ENCODE data around the gene LCE3D. TPM values are rescaled to one million over a fixed set of nuclear protein-coding genes. Genes with fewer than 3 reads are reported as not detected.
"Not testable (repeated sequence)": the region's sequence is repeated elsewhere in the genome, so short reads cannot be mapped to it uniquely, and the experiment has no call there.

The LCE3D gene
- total and polyA plus RNA-seq, 2 donors (not counting 1 experiment from before 2014, with no cell fraction given): not detected

DNA sequence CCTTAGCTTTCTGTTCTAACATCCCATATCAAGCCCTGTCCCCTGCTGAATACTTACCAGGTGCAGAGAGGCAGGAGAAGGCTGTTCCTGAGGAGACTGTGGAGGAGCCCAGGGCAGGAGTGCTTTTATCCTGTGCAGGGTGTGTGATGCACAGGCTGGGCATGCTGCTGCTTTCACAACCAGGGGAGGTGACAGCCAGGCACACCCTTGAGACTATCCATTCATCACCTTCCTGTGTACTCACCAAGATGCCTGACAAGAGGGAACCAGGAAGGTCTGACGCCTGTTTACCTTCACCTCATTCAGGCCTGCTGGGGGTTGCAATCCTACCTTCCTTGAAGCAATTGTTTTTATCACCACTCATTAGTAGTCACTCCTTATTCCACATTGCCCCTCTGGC lies 13.6 kb downstream of the LCE3D start, which contains the start of gene LCE3E:
Gene LCE3E, minus strand, starts transcription at position 100 of the 400 bp plus-strand sequence. CDS start 572 bp downstream, outside the sequence.
- DNase-seq (ENCODE audit: low read depth in 2 of 2): no peak
- no peaks in the 10 kb centered on the region for H3K27me3 ChIP-seq (ENCODE audit: control insufficient read depth, insufficient read depth, low read length)

DNA sequence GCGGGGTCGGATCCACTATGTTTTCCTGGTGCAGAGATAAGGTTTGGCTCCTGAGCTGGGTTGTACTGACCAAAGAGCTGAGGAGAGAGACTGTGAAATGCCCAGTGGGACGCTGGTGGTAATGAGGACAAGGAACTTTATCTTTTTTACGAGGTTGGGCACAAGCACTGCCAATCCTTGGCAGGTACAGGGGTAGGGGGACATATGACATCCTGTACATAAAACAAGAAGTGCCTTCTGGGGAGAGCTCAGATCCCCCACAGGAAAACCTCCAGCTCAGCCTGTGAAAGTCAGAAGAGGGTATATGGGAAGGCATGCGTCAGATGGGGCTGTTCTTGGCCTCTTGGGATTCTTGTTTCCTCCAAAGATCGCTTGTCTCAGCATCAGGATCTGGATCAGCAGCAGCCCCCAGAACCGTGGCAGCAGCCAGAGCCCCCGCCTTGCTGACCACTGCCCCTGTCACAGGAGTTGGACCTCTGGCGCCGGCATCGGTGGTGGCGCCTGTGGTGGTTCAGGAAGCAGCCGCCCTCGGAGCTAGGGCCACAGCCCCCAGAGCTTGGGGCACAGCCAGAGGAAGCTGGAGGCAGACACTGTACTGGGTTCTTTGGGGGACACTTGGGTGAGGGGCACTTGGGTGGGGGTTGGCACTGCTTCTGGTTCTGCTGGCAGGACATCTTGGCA lies 14.6 kb downstream of the LCE3D start:
- no peaks in the 10 kb centered on the region for H4K20me1 ChIP-seq (ENCODE audit: control insufficient read depth, extremely low read depth, insufficient read depth, low read length)
- no peaks in the 10 kb centered on the region for H3K9me3 ChIP-seq (ENCODE audit: control insufficient read depth, insufficient read depth, low read depth, low read length)
- no peaks in the 10 kb centered on the region for H3K27me3 ChIP-seq (ENCODE audit: control insufficient read depth, insufficient read depth, low read length)
- H3K79me2 ChIP-seq (ENCODE audit: control insufficient read depth, insufficient read depth, low read length): no peaks in the 10 kb centered on the region
- no peaks in the 10 kb centered on the region for H3K36me3 ChIP-seq (ENCODE audit: control insufficient read depth, insufficient read depth, low read length)
- TF ChIP-seq, protein P1, sequence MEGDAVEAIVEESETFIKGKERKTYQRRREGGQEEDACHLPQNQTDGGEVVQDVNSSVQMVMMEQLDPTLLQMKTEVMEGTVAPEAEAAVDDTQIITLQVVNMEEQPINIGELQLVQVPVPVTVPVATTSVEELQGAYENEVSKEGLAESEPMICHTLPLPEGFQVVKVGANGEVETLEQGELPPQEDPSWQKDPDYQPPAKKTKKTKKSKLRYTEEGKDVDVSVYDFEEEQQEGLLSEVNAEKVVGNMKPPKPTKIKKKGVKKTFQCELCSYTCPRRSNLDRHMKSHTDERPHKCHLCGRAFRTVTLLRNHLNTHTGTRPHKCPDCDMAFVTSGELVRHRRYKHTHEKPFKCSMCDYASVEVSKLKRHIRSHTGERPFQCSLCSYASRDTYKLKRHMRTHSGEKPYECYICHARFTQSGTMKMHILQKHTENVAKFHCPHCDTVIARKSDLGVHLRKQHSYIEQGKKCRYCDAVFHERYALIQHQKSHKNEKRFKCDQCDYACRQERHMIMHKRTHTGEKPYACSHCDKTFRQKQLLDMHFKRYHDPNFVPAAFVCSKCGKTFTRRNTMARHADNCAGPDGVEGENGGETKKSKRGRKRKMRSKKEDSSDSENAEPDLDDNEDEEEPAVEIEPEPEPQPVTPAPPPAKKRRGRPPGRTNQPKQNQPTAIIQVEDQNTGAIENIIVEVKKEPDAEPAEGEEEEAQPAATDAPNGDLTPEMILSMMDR (conservative IDR thresholded peaks at IDR 0.05 in 1 of 2, IDR thresholded peaks at IDR 0.05 in 1 of 2; ENCODE audit: low read depth in 1 of 2, low read length in 2 of 2): no peak
- no peak for TF ChIP-seq EZH2 (IDR thresholded peaks at IDR 0.05; ENCODE audit: low read length, missing control alignments)
- no peak for DNase-seq (ENCODE audit: low read depth in 2 of 2)
- no peak overlapping the region for H3K4me2 ChIP-seq (ENCODE audit: extremely low read depth, insufficient read depth, low read length)
- no peak overlapping the region for H3K4me3 ChIP-seq (replicated peaks in 1 of 4; ENCODE audit: control extremely low read depth in 1 of 4, insufficient read depth in 1 of 4, low read depth in 3 of 4, low read length in 4 of 4)
- no peak overlapping the region for H3K9ac ChIP-seq (ENCODE audit: insufficient read depth, low read length)
- no peaks in the 10 kb centered on the region for H3K4me1 ChIP-seq (ENCODE audit: control insufficient read depth, extremely low read depth, insufficient read depth, low read length)
- H2AFZ ChIP-seq (ENCODE audit: low read length): no peak overlapping the region
- H3K27ac ChIP-seq (ENCODE audit: insufficient read depth, low read length): no peak overlapping the region

More for the DNA sequence above, 13.6 kb downstream of the LCE3D start, which contains the start of gene LCE3E:
- Histone ChIP-seq H3K4me3 (replicated peaks in 1 of 4; ENCODE audit: control extremely low read depth in 1 of 4, insufficient read depth in 1 of 4, low read depth in 3 of 4, low read length in 4 of 4) (no peak within 1 kb of the TSS), H2AFZ (ENCODE audit: low read length) (no peak within 1 kb of the TSS), H3K9me3 (ENCODE audit: control insufficient read depth, insufficient read depth, low read depth, low read length) (no peaks in the 10 kb centered on the region), H3K4me1 (ENCODE audit: control insufficient read depth, extremely low read depth, insufficient read depth, low read length) (no peaks in the 10 kb centered on the region), H3K79me2 (ENCODE audit: control insufficient read depth, insufficient read depth, low read length) (no peaks in the 10 kb centered on the region), H3K9ac (ENCODE audit: insufficient read depth, low read length) (no peak within 1 kb of the TSS), H3K36me3 (ENCODE audit: control insufficient read depth, insufficient read depth, low read length) (no peaks in the 10 kb centered on the region), H3K4me2 (ENCODE audit: extremely low read depth, insufficient read depth, low read length) (no peak within 1 kb of the TSS), H4K20me1 (ENCODE audit: control insufficient read depth, extremely low read depth, insufficient read depth, low read length) (no peaks in the 10 kb centered on the region), H3K27ac (ENCODE audit: insufficient read depth, low read length) (no peak within 1 kb of the TSS)
- TF ChIP-seq, protein P1 (conservative IDR thresholded peaks at IDR 0.05 in 1 of 2, IDR thresholded peaks at IDR 0.05 in 1 of 2; ENCODE audit: low read depth in 1 of 2, low read length in 2 of 2): no peak
- no peak for TF ChIP-seq EZH2 (IDR thresholded peaks at IDR 0.05; ENCODE audit: low read length, missing control alignments)

DNA sequence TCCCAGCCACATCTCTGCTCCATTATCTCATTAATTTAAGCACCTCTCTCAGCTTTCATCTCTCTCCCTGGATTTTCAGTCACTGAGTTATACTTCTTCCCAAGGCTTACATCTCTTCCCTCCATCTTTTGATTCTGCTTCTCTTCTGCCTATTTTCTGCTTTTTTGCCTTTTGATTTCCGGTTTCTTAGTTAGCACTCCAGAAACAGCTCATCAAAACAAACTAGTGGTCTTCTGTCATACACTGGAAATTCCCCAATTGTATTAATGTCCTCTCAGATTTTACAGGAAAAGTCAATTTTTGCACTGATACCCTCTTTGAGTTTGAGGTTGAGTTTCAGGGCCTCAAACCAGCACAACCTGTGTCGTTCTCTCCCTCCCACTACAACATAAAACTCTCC lies 15.2 kb downstream of the LCE3D start:
- H4K20me1 ChIP-seq (ENCODE audit: control insufficient read depth, extremely low read depth, insufficient read depth, low read length): no peaks in the 10 kb centered on the region
- no peaks in the 10 kb centered on the region for H3K36me3 ChIP-seq (ENCODE audit: control insufficient read depth, insufficient read depth, low read length)
- H3K27ac ChIP-seq (ENCODE audit: insufficient read depth, low read length): no peak overlapping the region
- H3K9ac ChIP-seq (ENCODE audit: insufficient read depth, low read length): no peak overlapping the region
- DNase-seq (ENCODE audit: low read depth in 2 of 2): no peak
- H2AFZ ChIP-seq (ENCODE audit: low read length): no peak overlapping the region
- H3K79me2 ChIP-seq (ENCODE audit: control insufficient read depth, insufficient read depth, low read length): no peaks in the 10 kb centered on the region
- no peaks in the 10 kb centered on the region for H3K27me3 ChIP-seq (ENCODE audit: control insufficient read depth, insufficient read depth, low read length)
- TF ChIP-seq EZH2 (IDR thresholded peaks at IDR 0.05; ENCODE audit: low read length, missing control alignments): no peak
- TF ChIP-seq, protein P1 (conservative IDR thresholded peaks at IDR 0.05 in 1 of 2, IDR thresholded peaks at IDR 0.05 in 1 of 2; ENCODE audit: low read depth in 1 of 2, low read length in 2 of 2): no peak
- no peak overlapping the region for H3K4me2 ChIP-seq (ENCODE audit: extremely low read depth, insufficient read depth, low read length)
- H3K4me1 ChIP-seq (ENCODE audit: control insufficient read depth, extremely low read depth, insufficient read depth, low read length): no peaks in the 10 kb centered on the region
- no peak overlapping the region for H3K4me3 ChIP-seq (replicated peaks in 1 of 4; ENCODE audit: control extremely low read depth in 1 of 4, insufficient read depth in 1 of 4, low read depth in 3 of 4, low read length in 4 of 4)
- H3K9me3 ChIP-seq (ENCODE audit: control insufficient read depth, insufficient read depth, low read depth, low read length): no peaks in the 10 kb centered on the region

DNA sequence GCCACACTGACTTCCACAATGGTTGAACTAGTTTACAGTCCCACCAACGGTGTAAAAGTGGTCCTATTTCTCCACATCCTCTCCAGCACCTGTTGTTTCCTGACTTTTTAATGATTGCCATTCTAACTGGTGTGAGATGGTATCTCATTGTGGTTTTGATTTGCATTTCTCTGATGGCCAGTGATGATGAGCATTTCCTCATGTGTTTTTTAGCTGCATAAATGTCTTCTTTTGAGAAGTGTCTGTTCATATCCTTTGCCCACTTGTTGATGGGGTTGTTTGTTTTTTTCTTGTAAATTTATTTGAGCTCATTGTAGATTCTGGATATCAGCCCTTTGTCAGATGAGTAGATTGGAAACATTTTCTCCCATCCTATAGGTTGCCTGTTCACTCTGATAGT lies 32.0 kb downstream of the LCE3D start:
- not testable (repeated sequence) for H3K27me3 ChIP-seq (ENCODE audit: control insufficient read depth, insufficient read depth, low read length); H2AFZ ChIP-seq (ENCODE audit: low read length); DNase-seq (ENCODE audit: low read depth in 2 of 2); H3K27ac ChIP-seq (ENCODE audit: insufficient read depth, low read length); H3K4me3 ChIP-seq (replicated peaks in 1 of 4; ENCODE audit: control extremely low read depth in 1 of 4, insufficient read depth in 1 of 4, low read depth in 3 of 4, low read length in 4 of 4); H3K9me3 ChIP-seq (ENCODE audit: control insufficient read depth, insufficient read depth, low read depth, low read length); H3K4me1 ChIP-seq (ENCODE audit: control insufficient read depth, extremely low read depth, insufficient read depth, low read length); H3K9ac ChIP-seq (ENCODE audit: insufficient read depth, low read length); H3K79me2 ChIP-seq (ENCODE audit: control insufficient read depth, insufficient read depth, low read length); H3K36me3 ChIP-seq (ENCODE audit: control insufficient read depth, insufficient read depth, low read length); H4K20me1 ChIP-seq (ENCODE audit: control insufficient read depth, extremely low read depth, insufficient read depth, low read length); H3K4me2 ChIP-seq (ENCODE audit: extremely low read depth, insufficient read depth, low read length)

Measured in fibroblast of lung (primary cell).